ENCODE data around the gene IL1RN.
A peak's percentile ranks its signal among the peaks of the same experiment; 100 is the strongest.

The IL1RN gene

DNA sequence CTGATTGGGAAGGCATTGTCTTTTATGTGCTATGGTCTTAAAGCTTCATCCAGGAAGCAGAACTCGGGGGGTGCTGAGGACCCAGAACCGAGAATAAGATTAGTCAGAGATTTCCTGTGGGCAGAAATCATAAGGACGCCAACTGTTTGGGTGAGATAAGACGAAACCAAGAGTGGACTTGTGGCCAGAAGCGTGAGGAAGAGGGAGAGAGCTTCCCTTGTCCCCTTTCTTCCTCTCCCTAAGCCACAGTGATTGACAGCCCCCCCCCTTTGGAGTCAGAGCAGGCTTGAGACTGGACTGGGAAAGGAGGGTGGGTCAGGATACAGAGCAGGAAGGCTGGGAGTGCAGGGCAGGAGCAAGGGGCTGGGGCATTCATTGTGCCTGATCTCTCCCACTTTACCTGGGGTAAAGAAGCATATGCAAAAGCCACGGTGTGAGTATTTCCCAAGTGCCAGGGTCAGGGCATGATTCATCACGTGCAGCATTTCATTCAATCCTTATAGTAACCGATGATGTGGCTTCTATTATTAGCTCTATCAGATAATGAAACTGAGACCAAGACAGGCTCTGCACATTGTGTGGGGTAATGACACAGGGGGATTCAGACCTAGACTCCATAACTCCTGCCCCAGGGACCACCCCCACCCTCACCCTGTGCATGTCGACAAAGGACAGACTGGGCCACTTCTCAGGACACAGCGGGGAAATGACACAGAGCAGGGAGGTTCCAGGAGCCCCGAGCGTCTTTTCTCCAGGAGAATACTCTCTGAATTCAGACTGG, 3.0 kb upstream of the IL1RN start:
- peak; percentile 6 for DNase-seq (ENCODE audit: low read depth)
- H3K4me3 ChIP-seq (ENCODE audit: low read depth, low read length), result no peak overlapping the region

DNA sequence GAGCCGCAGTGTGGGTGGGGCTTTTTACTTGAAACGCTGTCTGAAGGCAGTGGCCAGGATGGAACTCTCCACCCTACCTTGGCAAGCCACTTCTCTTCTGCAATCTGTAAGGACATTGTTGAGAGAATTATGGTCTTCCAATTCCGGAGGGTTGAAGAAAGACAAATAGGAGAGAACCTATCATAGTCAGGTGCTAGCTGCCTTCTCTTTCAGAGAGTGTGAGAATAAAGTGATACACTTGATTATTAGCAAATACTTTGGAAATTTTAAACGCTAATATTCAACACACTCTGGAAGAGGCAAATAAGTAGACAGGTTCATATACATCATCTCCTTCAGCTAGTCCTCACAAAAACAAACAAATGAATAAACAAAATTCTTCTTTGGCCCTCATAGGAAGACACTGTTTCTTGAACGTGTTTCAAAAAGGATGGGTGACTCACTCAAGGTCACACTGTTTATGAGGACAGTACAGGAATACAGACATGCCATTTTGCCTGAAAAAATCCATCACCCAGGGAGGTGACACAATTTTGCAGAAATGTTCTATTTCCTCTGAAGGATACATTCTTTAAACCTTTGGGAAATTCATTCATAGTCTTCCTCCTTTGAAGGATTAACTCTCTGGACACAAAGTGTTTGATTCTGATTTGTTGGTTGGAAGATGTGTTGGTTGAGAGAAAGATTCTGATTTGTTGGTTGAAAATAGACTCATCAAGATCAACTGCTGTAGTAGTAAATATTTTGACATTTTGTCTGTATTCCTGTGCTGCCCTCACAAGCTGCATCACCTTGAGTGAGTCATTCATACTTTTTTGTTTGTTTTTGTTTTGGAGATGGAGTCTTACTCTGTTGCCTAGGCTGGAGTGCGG, 2.2 kb upstream of the IL1RN start:
- DNase-seq (ENCODE audit: low read depth), result no peak
- H3K4me3 ChIP-seq (ENCODE audit: low read depth, low read length), result no peak overlapping the region

DNA sequence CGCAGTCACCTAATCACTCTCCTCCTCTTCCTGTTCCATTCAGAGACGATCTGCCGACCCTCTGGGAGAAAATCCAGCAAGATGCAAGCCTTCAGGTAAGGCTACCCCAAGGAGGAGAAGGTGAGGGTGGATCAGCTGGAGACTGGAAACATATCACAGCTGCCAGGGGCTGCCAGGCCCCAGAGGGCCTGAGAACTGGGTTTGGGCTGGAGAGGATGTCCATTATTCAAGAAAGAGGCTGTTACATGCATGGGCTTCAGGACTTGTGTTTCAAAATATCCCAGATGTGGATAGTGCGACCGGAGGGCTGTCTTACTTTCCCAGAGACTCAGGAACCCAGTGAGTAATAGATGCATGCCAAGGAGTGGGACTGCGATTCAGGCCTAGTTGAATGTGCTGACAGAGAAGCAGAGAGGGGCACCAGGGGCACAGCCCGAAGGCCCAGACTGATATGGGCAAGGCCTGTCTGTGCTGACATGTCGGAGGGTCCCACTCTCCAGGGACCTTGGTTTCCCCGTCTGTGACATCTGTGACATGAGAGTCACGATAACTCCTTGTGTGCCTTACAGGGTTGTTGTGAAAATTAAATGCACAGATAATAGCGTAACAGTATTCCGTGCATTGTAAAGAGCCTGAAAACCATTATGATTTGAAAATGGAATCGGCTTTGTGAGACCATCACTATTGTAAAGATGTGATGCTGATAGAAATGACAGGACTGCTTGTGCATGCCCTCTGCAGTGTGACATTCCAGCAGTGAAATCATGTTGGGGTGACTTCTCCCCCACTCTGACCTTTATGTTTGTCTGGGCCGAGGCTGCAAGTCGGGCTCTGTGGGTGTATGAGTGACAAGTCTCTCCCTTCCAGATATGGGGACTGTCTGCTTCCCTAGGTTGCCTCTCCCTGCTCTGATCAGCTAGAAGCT, 510 bp downstream of the IL1RN start:
- no peak overlapping the region for H3K4me3 ChIP-seq (ENCODE audit: low read depth, low read length)
- no peak for DNase-seq (ENCODE audit: low read depth)

DNA sequence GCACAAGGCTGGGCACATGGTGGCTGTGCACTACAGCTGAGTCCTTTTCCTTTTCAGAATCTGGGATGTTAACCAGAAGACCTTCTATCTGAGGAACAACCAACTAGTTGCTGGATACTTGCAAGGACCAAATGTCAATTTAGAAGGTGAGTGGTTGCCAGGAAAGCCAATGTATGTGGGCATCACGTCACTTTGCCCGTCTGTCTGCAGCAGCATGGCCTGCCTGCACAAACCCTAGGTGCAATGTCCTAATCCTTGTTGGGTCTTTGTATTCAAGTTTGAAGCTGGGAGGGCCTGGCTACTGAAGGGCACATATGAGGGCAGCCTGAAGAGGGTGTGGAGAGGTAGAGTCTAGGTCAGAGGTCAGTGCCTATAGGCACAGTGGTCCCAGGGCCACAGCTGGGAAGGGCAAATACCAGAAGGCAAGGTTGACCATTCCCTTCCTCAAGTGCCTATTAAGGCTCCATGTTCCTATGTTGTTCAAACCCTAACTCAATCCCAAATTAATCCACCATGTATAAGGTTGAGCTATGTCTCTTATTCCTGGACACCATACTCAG, 2.2 kb downstream of the IL1RN start:
- H3K4me3 ChIP-seq (ENCODE audit: low read depth, low read length), result no peak overlapping the region
- no peak for DNase-seq (ENCODE audit: low read depth)

DNA sequence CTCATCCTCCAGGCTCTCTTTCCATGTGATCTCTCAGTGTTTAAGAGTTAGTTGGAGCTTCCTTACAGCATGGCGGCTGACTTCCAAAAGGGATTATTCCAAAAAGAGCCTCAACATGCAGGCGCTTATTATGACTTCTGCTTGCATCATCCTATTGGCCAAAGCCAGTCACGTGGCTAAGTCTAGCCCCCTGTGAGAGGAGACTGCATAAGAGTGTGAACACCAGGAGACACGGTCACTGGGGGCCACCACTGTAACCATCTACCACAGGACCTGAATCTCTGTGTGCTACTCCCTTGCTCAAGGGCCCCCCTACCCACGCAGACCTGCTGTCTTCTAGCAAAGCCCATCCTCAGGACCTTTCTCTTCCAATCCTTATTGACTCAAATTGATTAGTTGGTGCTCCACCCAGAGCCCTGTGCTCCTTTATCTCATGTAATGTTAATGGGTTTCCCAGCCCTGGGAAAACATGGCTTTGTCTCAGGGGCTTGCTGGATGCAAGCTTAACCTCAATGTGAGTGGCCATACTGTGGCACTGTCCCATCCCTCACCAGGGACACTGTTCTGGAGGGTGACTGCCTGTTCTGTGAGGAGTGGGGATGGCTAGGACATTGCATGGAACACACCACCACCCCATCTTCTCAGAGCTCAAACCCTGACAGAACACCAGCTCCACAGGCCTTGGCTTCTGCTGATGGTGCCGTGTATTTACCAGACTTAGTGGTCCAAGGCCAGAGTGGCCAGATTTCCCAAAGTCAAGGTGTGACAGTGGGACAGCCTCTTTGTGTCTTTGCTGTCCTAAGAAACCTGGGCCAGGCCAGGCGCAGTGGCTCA, 4.2 kb downstream of the IL1RN start:
- no peak for DNase-seq (ENCODE audit: low read depth)
- no peak overlapping the region for H3K4me3 ChIP-seq (ENCODE audit: low read depth, low read length)

DNA sequence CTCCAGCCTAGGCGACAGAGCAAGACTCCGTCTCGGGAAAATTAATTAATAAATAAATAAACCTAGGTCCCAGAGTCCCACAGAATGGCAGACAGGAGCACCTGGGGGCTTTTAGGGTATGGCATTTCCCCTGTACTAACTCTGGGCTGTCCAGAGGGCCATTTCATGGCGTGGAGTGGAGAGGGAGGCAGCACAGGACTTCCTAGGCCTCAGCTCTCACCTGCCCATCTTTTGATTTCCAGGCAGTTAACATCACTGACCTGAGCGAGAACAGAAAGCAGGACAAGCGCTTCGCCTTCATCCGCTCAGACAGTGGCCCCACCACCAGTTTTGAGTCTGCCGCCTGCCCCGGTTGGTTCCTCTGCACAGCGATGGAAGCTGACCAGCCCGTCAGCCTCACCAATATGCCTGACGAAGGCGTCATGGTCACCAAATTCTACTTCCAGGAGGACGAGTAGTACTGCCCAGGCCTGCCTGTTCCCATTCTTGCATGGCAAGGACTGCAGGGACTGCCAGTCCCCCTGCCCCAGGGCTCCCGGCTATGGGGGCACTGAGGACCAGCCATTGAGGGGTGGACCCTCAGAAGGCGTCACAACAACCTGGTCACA, 5.1 kb downstream of the IL1RN start:
- no peak for DNase-seq (ENCODE audit: low read depth)
- H3K4me3 ChIP-seq (ENCODE audit: low read depth, low read length), result no peak overlapping the region

DNA sequence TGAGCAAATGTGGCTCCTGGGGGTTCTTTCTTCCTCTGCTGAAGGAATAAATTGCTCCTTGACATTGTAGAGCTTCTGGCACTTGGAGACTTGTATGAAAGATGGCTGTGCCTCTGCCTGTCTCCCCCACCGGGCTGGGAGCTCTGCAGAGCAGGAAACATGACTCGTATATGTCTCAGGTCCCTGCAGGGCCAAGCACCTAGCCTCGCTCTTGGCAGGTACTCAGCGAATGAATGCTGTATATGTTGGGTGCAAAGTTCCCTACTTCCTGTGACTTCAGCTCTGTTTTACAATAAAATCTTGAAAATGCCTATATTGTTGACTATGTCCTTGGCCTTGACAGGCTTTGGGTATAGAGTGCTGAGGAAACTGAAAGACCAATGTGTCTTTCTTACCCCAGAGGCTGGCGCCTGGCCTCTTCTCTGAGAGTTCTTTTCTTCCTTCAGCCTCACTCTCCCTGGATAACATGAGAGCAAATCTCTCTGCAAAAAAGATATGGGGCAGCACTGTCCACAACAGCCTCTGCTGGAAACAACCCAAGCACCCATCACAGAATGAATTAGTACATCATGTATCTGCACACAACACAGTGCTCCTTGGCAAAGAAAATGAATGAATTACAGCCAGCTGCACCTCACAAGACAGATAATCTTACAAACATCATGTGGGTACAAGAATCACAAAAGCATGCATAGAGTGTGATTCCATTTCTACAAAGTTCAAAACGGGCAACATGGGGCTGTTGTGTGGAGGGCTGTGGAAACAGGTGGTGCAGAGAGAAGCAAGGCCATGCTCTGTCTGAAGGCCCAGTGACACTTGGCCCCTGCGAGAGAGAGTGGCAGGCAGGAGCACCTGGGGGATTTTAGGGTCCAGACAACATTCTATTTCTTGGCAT, 6.6 kb downstream of the IL1RN start:
- no peak overlapping the region for H3K4me3 ChIP-seq (ENCODE audit: low read depth, low read length)
- no peak for DNase-seq (ENCODE audit: low read depth)

DNA sequence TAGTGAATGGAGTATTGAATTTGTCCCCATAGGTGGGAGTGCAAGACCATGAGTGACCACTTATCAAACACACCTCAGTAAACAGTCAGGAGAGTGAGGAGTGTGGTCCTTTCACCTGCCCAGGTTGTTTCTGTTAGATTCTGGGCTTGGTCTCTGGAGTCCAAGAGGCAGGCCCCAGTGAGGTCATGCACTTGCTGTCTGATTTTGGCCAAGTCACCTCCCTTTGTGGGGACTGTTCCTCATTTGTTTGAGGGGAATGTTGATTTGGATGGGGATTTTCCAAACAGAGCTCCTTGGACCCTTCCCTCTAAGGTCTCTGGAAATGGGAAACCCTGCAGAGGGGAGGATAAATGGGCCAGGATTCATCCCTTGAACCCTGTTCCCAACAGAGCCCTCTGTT, 7.3 kb downstream of the IL1RN start:
- no peak overlapping the region for H3K4me3 ChIP-seq (ENCODE audit: low read depth, low read length)
- DNase-seq (ENCODE audit: low read depth), result no peak

DNA sequence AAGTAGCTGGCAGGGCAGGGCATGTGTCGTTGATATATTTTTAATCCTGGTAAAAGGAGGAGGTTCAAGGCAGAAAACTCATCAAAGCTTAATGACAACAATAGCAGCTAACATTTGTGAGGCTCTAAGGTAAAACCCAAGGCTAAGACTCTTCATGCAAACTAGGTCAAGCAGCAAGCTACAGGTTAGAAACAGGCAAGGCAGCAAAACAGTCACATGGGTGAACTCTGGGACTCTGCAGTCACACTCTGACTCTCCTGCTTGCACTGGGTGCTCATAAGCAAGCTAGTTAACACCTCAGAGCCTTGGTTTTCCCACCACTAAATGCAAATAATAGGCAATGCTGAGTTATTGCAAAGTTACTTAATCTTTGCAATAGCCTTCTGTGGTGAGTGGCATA, 7.9 kb downstream of the IL1RN start:
- no peak overlapping the region for H3K4me3 ChIP-seq (ENCODE audit: low read depth, low read length)
- DNase-seq (ENCODE audit: low read depth), result no peak

DNA sequence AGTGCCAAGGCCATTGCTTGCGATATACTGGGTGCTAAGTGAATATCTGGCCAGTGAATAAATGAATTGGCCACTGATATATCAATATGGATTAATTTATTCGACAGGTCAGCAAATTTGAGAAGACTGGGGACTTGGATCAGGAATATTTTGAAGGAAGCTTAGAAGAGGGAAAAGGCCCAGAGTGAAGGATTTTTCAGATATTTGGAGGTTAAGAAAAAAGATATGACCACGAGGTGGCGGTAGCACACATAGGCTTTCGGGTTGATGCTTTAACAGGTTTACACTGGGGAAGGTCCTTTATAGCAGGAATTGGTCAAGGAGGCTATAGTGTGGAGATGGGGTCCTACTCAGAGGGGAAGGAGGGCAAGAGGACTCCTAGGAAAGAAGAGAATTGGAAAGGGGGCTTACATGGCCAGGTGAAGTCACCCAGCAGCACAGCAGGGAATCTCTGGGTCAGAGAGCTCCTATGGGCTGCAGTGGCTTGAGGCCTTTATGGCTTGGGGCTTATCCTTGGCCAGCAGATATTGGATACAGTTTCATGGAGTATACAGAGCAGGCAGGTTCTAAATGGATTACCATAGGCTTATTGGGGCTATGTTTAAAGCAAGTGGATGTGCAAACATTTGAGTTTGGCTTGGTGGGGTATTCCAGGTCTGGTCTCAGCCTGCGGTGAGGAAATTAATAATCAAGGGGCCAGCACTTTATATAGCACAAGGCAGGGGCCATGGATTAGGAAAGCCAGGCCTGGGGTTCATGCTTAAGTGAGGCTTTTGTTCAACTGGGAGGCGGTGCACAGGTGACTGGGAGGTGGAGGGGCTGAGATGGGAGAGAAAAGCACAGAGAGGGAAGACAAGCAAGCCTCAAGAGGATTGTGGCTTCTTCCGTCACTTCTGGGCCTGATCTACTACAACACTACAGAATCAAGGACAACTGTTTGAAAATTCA, 9.7 kb downstream of the IL1RN start:
- DNase-seq (ENCODE audit: low read depth), result no peak
- H3K4me3 ChIP-seq (ENCODE audit: low read depth, low read length), result no peak overlapping the region

DNA sequence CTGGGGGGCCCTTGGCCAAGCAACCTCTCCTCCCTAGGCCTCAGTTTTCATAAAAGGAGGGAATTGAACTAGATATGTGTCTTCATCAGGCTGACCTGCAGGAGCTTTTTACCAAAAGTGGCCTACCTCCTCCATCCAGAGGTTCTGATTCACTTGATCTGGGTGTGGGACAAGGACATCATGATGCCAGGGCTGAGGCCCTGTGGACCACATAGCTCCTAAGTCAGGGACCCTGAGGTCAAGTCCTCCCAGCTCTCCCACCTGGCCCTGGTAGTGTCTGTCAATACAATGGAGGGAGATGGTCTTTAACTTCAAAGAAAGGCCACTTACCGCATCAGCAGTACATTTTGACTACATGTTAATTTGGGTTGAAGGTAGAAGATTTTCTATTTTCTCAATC, 10.4 kb downstream of the IL1RN start:
- DNase-seq (ENCODE audit: low read depth), result no peak

DNA sequence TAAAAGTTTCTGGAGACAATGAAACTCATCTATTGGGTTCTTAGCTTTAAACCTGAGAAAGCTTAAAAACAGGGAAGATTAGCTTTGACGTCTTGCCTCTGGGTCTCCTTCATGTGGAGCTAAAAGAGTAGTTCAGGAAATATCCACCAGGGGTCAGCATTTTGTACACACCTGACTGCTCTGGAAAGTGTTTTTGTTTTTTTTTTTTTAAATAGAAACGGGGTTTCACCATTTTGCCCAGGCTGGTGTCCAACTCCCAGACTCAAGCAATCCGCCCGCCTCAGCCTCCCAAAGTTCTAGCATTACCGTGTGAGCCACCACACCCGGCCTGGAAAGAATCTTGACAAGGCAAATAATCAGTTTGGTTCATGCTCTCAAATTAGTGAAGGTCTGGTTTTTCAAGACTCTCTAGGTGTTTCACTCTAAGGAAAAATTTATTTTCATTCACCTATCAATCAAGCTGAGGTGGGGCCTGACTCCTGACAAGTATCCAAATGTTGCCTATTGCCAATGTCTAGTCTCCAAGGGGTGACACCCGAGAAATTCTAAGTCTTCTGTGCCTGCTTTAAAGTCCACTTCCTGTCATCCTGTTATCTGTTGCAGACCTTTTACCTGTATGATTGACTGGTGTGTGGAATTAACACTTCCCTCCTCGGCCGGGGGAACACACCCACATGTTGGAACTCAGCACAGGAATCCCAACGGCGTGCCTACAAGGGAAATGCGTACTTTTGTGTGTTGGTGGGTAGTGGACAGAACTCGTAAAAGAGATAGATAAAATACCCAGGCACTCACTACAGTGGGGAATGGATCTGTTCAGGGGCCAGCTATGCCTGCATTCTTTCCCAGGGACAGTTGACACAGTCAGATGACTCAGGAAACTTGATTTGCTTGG, 11.3 kb downstream of the IL1RN start:
- no peak for DNase-seq (ENCODE audit: low read depth)
- H3K4me3 ChIP-seq (ENCODE audit: low read depth, low read length), result no peak overlapping the region

More for the DNA sequence above, 10.4 kb downstream of the IL1RN start:
- H3K4me3 ChIP-seq (ENCODE audit: low read depth, low read length), result no peak overlapping the region

DNA sequence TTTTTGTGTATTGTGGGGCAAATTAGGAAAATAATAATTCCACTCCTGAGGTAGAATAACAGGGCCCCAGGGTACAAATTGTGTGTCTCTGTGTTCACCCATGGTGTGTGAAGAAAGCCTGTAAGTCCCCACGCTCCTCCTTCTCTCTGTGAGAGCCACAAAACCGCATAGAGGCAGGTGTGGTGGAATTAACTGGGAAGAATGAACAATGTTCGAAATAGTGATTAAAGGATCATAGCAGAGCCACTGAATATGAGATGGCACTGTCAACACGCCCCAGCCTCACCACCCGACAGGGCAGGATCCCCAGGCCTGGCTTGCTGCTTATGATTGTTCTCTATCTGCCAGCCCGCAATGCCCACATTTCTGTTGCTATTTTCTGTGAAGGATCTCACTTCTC, 14.1 kb downstream of the IL1RN start:
- no peak for DNase-seq (ENCODE audit: low read depth)

DNA sequence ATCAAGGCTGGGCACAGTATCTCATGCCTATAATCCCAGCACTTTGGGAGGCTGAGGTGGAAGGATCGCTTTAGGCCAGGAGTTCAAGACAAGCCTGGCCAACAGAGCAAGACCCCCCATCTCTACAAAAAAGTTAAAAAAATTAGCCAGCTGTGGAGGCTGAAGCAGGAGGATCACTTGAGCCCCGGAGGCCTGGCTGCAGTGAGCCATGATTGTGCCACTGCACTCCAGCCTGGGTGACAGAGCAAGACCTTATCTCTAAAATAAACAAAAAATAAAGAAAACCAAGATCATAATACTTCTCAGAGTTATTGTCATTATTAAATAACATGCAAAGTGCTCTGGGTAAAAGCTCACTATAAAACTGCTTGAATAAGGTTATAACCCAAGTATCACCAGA, 14.9 kb downstream of the IL1RN start:
- no peak for DNase-seq (ENCODE audit: low read depth)
- no peak overlapping the region for H3K4me3 ChIP-seq (ENCODE audit: low read depth, low read length)

More for the DNA sequence above, 14.1 kb downstream of the IL1RN start:
- H3K4me3 ChIP-seq (ENCODE audit: low read depth, low read length), result no peak overlapping the region

DNA sequence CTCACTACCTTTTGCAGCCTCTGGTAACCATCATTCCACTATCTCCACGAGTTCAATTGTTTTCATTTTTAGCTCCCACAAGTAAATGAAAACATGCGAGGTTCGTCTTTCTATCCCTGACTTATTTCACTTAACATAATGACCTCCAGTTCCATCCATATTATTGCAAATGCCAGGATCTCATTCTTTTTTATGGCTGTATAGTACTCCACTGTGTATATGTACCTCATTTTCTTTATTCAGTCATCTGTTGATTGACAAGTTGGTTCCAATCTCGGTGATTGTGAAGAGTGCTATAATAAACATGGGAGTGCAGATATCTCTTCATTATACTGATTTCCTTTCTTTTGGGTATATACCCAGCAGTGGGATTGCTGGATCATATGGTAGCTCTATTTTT, 16.9 kb downstream of the IL1RN start:
- H3K4me3 ChIP-seq (ENCODE audit: low read depth, low read length), result no peak overlapping the region
- DNase-seq (ENCODE audit: low read depth), result no peak

Measured in skeletal muscle cell (primary cell).